M059J (cell line): ENCODE data around the gene CD14. TPM values are rescaled to one million over a fixed set of nuclear protein-coding genes. Genes with fewer than 3 reads are reported as not detected.
"Not testable (repeated sequence)": the region's sequence is repeated elsewhere in the genome, so short reads cannot be mapped to it uniquely, and the experiment has no call there.

Source experiments
- DNase-seq: peaks from one replicate; pipeline ENCODE4 v3.0.0-alpha.2; 2012; ENCODE audit warnings: low read depth
- total RNA-seq: library from RNA; depleted of rRNA; stranded (reverse); fragments of >200 nt; shearing (Covaris generic); gene quantifications from 2 replicates; pipeline ENCODE4 v1.2.3, GENCODE V29; 2014; rRNA removed

Gene CD14
- total RNA-seq, 1 experiment from 2014 or later, result 0.47 TPM

DNA sequence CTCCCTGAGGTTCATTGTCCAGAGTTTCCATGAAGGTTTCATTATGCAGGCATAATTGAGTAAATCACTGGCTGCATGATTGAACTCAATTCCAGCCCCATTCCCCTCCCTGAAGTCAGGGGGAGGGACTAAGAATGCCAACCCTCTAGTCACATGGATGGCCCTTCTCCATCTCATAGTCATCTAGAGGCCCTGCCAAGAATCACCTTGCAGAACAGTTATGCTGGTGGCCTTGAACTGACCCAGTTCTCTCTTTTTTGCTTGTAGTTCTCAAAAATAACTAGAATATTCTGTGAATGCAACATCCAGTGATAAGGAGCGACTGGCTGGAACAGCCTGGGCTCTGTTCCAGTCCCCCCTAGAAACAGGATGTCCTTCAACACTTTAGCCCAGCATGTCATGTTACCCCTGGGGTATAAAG lies 36.6 kb downstream of the CD14 start:
- no peak for DNase-seq

DNA sequence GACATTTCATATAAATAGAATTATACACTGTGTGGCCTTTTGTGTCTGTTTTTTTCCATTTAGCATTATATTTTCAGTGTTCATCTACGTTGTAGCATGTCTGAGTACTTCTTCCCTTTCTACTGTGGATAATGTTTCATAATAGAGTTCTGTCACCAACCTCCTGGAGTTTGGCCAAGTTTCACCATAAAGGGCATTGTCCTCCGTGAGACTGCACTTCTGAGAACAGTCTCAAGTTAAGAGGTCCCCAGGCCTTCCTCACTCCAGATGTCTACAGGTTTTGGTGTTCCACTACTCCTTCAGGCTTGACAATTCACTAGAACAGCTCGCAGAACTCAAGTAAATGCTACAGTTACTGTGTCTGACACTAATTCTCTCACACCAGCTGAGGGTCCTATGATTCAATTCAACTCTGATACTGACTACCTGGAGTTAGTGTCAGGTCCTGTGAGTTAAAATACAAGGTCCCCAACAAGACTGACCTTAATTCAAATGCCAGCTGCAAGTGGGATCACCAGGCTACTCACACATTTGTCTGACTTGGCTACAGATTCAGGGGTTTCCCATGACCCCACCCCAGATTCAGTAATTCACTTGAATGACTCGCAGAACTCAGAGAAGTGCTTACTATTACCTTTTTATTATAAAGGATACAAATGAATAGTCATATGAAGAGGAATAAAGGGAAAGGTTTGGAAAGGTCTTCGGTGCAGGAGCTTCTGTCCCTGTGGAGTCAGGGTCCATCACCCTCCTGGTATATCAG lies 37.3 kb downstream of the CD14 start:
- DNase-seq, result peak; percentile 25

DNA sequence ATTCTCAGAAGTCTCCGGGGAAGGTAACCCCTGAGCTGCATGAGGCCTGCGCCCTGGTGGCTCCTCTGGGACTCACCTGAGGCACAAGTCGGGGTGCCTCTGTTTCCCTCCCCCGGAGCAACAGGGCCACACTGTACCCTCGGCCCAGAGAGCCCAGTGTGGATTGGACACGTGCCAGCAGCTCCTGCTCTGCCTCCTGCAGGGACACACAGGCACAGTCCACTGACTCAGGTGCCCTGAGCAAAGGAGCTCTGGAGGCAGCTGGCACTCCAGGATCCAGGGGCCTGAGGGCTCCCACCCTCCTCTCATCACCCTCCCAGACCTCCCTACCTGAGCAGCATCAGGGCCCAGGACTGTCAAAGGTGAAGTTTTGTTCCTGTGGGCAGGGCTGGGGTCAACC lies 38.8 kb downstream of the CD14 start:
- DNase-seq, result no peak

DNA sequence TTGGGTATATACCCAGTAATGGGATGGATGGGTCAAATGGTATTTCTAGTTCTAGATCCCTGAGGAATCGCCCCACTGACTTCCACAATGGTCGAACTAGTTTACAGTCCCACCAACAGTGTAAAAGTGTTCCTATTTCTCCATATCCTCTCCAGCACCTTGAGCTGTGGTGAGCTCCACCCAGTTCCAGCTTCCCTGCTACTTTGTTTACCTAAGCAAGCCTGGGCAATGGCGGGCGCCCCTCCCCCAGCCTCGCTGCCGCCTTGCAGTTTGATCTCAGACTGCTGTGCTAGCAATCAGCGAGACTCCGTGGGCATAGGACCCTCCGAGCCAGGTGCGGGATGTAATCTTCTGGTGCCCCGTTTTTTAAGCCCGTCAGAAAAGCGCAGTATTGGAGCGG lies 39.9 kb downstream of the CD14 start:
- not testable (repeated sequence) for DNase-seq

DNA sequence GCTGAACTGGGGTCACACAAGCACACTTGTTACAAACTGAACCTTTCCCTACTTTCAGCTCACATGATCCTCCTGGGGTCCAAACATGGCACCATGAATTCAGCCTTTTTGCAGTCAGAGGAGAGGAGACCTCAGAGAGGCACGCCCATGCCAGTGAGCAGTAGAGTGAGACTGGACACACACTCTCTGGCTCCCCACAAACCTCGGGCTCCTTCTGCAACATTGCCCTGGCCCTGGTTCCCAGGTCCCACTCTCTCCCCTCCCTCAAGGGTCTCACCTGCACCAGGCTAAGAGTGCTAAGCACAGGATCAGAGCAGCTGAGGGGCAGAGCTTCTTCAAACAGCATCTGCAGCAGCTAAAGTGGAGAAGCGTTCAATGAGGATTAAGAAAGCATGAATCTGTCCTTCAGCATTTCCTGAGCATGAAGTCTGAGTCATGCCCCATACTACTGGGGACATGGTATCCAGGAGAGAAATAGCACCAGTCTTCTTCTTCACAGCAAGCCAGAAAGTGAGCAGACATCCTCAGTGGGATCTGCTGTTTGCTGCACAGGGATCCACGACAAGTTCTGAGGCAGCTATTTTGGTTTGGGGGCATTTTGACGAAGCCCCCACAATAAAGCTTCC lies 41.1 kb downstream of the CD14 start:
- peak; percentile 70 for DNase-seq

DNA sequence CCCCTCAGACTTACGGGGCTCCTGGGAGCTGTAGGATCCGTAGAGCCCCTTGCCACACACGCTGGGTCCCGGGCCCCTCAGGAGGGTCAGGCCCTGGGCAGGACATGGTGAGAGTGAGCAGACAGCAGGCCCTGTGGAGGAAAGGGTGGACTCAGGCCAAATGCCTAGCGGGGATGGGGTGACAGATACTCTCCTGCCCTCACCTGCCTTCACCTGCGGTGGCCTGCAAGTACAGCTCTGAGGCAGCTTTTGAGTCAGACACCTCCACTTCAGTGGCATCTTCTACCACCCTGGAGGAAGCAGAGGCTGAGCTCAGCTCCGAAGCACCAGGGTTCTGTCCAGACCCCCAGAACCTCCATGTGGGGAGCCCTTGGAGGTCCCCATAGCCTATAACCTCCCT lies 42.1 kb downstream of the CD14 start:
- no peak for DNase-seq

DNA sequence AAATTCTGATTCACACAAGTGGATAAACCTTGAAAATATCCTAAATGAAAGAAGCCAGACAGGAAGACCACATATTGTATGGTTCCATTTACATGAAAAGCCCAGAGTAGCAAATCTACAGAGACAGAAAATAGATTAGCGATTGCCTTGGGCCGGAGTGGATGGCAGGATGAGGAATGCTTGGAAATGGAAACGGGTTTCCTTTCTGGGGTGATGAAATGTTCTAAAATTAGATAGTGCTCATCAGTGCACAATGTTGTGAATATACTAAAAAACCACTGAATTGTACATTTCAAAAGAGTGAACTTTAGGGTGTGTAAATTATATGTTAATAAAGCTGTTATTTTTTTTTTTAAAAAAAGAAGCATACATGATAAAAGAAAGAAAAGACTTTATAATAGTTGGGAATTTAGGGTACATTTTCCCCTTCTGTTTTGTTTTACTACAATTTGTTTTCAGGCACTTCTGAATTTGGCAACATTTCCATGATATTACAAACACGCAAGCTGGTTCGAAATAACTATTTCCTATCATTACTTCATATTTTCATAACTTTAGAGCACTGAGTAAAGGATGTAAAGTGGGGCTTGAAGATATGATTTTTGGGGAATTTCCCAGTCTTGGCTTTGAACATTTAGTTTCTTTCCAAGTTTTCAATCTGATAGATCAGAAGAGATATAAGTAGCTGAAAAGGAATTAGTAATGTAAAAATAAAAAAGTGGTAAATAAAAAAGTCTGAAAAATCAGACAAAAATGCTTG lies 44.5 kb downstream of the CD14 start:
- DNase-seq, result peak; percentile 29

DNA sequence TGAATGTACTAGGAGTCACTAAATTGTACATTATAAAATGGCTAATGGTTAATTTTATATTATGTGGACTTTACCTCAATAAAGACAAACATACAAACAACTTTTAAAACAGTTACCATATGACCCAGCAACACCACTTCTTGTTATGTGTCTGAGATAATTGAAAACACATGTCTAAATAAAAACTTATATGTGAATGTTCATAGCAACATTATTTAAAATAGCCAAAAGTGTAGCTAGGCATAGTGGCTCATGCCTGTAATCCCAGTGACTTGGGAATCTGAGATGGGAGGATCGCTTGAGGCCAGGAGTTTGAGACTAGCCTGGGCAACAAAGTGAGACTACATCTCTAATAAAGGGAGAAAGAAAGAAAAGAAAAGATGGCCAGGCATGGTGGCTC lies 45.5 kb downstream of the CD14 start:
- DNase-seq, result no peak

Other genes starting within 250 kb of the CD14 start
- 23.9 and 48.5 TPM in 2 replicates for gene ANKHD1, start 231.3 kb downstream of the CD14 start, total RNA-seq
- not detected in 2 replicates for gene EIF4EBP3, start 85.5 kb downstream of the CD14 start, total RNA-seq
- gene SRA1, start 75.7 kb downstream of the CD14 start, total RNA-seq, result 48.5 and 55.9 TPM in 2 replicates
- gene APBB3, start 68.6 kb downstream of the CD14 start, total RNA-seq, result 0.54 and 3.4 TPM in 2 replicates
- gene SLC35A4, start 68.3 kb downstream of the CD14 start, total RNA-seq, result 29.4 and 33.5 TPM in 2 replicates
- 15.2 and 32.7 TPM in 2 replicates for gene TMCO6, start 6.3 kb upstream of the CD14 start, total RNA-seq
- gene NDUFA2, start 14.5 kb upstream of the CD14 start, total RNA-seq, result 87.2 and 106 TPM in 2 replicates
- 96.8 and 118 TPM in 2 replicates for gene IK, start 14.7 kb upstream of the CD14 start, total RNA-seq
- 11.7 and 26.5 TPM in 2 replicates for gene WDR55, start 31.7 kb upstream of the CD14 start, total RNA-seq
- 0.44 TPM in 1 of 2 replicates, not detected in the other for gene DND1, start 40.4 kb upstream of the CD14 start, total RNA-seq
- 36.8 and 58.1 TPM in 2 replicates for gene HARS1, start 58.2 kb upstream of the CD14 start, total RNA-seq
- 29.6 and 36.7 TPM in 2 replicates for gene HARS2, start 58.3 kb upstream of the CD14 start, total RNA-seq
- 68.0 and 71.3 TPM in 2 replicates for gene ZMAT2, start 67.3 kb upstream of the CD14 start, total RNA-seq
- 0.05 TPM in 1 of 2 replicates, not detected in the other for gene PCDHA1, start 153.0 kb upstream of the CD14 start, total RNA-seq
- not detected in 2 replicates for gene PCDHA2, start 161.7 kb upstream of the CD14 start, total RNA-seq
- gene PCDHA3, start 167.9 kb upstream of the CD14 start, total RNA-seq, result not detected in 2 replicates
- not detected in 2 replicates for gene PCDHA4, start 173.9 kb upstream of the CD14 start, total RNA-seq
- not detected in 2 replicates for gene PCDHA5, start 188.4 kb upstream of the CD14 start, total RNA-seq
- not detected in 2 replicates for gene PCDHA6, start 194.8 kb upstream of the CD14 start, total RNA-seq
- gene PCDHA7, start 201.1 kb upstream of the CD14 start, total RNA-seq, result 0.02 TPM in 1 of 2 replicates, not detected in the other
- gene PCDHA8, start 208.0 kb upstream of the CD14 start, total RNA-seq, result not detected in 2 replicates
- not detected in 2 replicates for gene PCDHA9, start 215.2 kb upstream of the CD14 start, total RNA-seq
- gene PCDHA10, start 222.7 kb upstream of the CD14 start, total RNA-seq, result not detected in 2 replicates
- 0.07 and 0.27 TPM in 2 replicates for gene PCDHA11, start 235.8 kb upstream of the CD14 start, total RNA-seq
- gene PCDHA12, start 242.1 kb upstream of the CD14 start, total RNA-seq, result not detected in 2 replicates
- not detected in 2 replicates for gene PCDHA13, start 248.9 kb upstream of the CD14 start, total RNA-seq